Myocyte (in vitro differentiated cells): ENCODE measurements around the gene MFAP2. TPM values are rescaled to one million over a fixed set of nuclear protein-coding genes. Genes with fewer than 3 reads are reported as not detected.
"Not testable (repeated sequence)": the region's sequence is repeated elsewhere in the genome, so short reads cannot be mapped to it uniquely, and the experiment has no call there.

Source experiments
- DNase-seq: peaks from one replicate; pipeline ENCODE4 v3.0.0-alpha.2; 2012; ENCODE audit warnings: low read depth
- total RNA-seq: library from RNA; depleted of rRNA; stranded (reverse); fragments of >200 nt; gene quantifications from 2 replicates; pipeline ENCODE4 v1.2.3, GENCODE V29; 2014

MFAP2 gene
- total RNA-seq, 1 donor from 2014 or later = 1.7 TPM

- not testable (repeated sequence) for DNase-seq
These were observed 16.3 kb downstream of the MFAP2 start for GRCh38 chr1:16964169-16964568.

- no peak for DNase-seq
These were observed 18.9 kb downstream of the MFAP2 start for GRCh38 chr1:16961297-16962133.

- DNase-seq = peak; percentile 78
These were observed 19.7 kb downstream of the MFAP2 start for GRCh38 chr1:16960560-16961296.

- DNase-seq = no peak
These were observed 21.9 kb downstream of the MFAP2 start for GRCh38 chr1:16958475-16958874.

- no peak for DNase-seq
These were observed 22.7 kb downstream of the MFAP2 start for GRCh38 chr1:16957731-16958130.

GRCh38 chr1:16956775-16957174, 23.6 kb downstream of the MFAP2 start:
- DNase-seq = no peak

- no peak for DNase-seq
These were observed 25.2 kb downstream of the MFAP2 start for GRCh38 chr1:16955186-16955585.

GRCh38 chr1:16954579-16954978, 25.8 kb downstream of the MFAP2 start:
- no peak for DNase-seq

- not testable (repeated sequence) for DNase-seq
These were observed 28.0 kb downstream of the MFAP2 start for GRCh38 chr1:16952376-16952775.

GRCh38 chr1:16949026-16949425, 31.4 kb downstream of the MFAP2 start:
- not testable (repeated sequence) for DNase-seq

GRCh38 chr1:16948282-16948891, 32.0 kb downstream of the MFAP2 start:
- DNase-seq = not testable (repeated sequence)

- no peak for DNase-seq
These were observed 33.8 kb downstream of the MFAP2 start for GRCh38 chr1:16946646-16947045.

- not testable (repeated sequence) for DNase-seq
These were observed 34.2 kb downstream of the MFAP2 start for GRCh38 chr1:16946185-16946584.

GRCh38 chr1:16945512-16945911, 34.9 kb downstream of the MFAP2 start:
- not testable (repeated sequence) for DNase-seq

GRCh38 chr1:16944038-16944437, 36.4 kb downstream of the MFAP2 start:
- no peak for DNase-seq

GRCh38 chr1:16939386-16940180, 40.8 kb downstream of the MFAP2 start:
- not testable (repeated sequence) for DNase-seq

- DNase-seq = no peak
These were observed 41.8 kb downstream of the MFAP2 start for GRCh38 chr1:16938351-16939321.

GRCh38 chr1:16936580-16936979, 43.8 kb downstream of the MFAP2 start:
- not testable (repeated sequence) for DNase-seq

GRCh38 chr1:16933945-16934344, 46.5 kb downstream of the MFAP2 start:
- DNase-seq = not testable (repeated sequence)
